ENCODE data around the gene ROBO1.

The ROBO1 gene

DNA sequence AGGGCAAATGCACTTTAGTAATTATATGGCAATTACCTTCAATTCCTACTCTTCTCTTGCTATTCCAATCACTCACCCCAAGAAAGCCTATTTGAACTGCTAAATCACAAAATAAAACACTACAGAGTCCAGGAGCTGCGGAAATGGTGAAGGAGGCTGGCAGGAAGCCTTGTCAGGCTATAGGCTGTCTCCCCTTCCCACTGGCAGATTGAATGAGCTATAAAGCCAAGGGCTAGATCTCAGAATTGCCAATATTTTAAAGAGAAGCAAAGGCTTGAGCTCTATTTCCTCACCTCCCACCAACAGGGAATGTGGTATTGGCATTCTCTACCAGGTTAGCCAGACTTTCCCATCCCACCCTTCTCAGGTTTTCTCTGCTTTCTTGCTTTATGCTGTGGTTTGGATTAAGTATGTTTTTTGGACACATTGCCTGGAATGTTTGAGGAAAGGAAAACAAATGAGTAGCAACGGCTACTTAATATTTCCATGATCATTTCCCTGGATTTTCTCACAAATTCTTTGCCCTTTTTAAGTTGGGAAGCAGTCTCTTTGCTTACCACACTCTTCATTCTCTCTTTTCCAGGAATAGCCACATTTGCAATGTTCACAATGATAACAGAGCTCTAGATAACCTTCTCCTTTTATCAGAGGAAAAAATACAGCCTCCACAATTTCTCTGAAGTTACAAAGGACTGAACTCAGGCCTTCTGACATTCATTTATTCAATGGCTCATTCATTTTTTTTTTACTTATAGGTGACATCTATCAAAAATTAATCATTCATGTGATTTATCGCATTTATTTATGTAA is 1125.4 kb downstream of the ROBO1 start:
- Mint-ChIP-seq H3K9me3 (peaks cover 9% of the 10 kb centered on the region), H3K36me3 (no peaks in the 10 kb centered on the region), H3K4me1 (no peaks in the 10 kb centered on the region), H3K27ac (no peak overlapping the region), H3K4me3 (no peak overlapping the region)
- ATAC-seq (no peak), DNase-seq (ENCODE audit: low spot score in 2 of 2) (no peak)

DNA sequence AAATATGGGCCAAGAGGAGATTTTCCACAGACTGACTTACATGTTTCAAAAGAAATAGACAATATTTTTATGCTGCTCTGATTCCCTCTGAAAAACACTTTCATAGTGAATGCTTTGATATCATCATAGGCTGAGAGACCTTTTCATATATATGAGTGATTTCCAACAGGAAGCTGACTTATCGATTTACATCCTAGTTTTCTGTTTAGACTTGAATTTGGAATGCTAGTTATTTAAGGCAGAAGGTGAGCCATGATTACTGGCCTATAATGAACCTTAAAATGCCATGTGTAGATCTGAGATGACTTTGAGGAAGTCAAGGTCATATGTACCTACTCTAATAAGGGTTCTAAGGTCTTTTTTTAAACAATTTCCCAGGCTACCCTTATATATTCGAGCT is 1126.1 kb downstream of the ROBO1 start:
- Mint-ChIP-seq H3K9me3 (peaks cover 9% of the 10 kb centered on the region), H3K4me1 (no peaks in the 10 kb centered on the region), H3K27ac (no peak overlapping the region), H3K36me3 (no peaks in the 10 kb centered on the region), H3K4me3 (no peak overlapping the region)
- DNase-seq (ENCODE audit: low spot score in 2 of 2), result no peak
- no peak for ATAC-seq

DNA sequence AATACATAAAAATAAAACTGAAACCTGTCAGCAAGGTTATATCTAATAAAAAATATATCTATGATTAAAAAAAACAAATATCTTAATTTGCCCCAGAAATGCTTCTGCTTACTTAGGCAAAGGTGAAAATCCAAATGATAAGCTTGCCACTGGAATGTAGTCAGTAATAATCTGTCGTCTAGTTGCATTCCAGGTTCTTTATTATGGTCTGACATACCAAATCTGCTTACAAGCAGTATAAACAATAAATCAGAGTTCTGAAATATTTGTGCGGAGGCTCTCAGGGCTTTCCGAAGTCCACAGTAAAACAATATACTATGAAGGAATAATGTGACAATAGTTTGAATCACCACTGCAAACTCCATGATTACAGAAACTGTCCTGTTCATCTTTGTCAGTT is 1133.5 kb downstream of the ROBO1 start:
- Mint-ChIP-seq H3K36me3 (no peaks in the 10 kb centered on the region), H3K4me1 (no peaks in the 10 kb centered on the region), H3K9me3 (no peaks in the 10 kb centered on the region), H3K4me3 (no peak overlapping the region), H3K27ac (no peak overlapping the region)
- DNase-seq (ENCODE audit: low spot score in 2 of 2) (no peak), ATAC-seq (no peak)

DNA sequence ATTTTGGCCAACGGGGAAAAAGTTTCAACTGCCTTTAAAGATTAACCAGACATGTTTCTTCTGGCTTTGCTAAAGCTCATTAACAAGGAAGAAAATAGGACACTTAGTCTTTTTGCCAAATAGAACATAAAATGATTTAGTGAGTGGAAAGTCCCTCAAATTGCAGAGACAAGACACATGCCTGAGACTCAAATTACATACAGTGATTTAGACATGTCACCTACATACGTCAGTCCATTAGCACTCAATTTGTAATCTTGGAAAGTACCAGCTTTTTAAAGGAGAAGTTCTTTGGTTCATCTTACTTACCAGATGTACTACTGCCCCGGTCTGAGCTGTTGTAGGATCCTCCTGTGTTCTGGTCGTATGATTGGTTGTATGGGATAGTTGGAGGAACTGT is 1134.2 kb downstream of the ROBO1 start:
- Mint-ChIP-seq H3K27ac (no peak overlapping the region), H3K9me3 (peaks cover 5% of the 10 kb centered on the region), H3K4me1 (no peaks in the 10 kb centered on the region), H3K4me3 (no peak overlapping the region), H3K36me3 (no peaks in the 10 kb centered on the region)
- DNase-seq (ENCODE audit: low spot score in 2 of 2) (no peak), ATAC-seq (no peak)

DNA sequence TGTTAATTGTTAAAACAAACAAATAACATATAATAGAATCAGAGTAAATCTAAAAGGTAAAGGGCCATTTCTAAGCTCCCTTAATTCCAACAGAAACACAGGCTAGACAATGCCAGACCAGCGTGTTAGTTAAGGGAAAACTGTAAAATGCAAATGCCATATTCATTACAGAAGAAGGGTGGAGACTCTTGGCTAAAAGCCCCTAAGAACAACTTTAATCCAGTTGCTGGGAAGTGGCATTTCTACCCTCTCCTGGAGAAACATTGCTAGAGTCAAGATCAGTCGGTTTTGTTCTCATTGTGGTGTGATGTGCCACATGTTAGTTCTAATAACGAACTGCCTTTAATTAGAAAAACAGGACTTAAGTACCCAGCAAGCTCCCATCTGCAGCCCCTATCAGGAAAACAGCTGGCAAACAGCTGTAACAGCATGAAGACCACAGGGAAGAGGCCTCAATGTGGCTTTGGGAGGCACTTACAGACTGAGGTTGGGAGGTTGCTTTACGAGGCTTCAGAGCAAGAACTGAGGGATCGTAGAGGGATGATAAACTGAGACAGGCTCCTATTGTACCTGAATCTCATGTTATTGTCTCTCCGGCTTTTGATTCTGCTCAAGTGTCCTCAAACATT is 1134.8 kb downstream of the ROBO1 start:
- H3K9me3 Mint-ChIP-seq, result peaks cover 8% of the 10 kb centered on the region
- H3K36me3 Mint-ChIP-seq, result no peaks in the 10 kb centered on the region

DNA sequence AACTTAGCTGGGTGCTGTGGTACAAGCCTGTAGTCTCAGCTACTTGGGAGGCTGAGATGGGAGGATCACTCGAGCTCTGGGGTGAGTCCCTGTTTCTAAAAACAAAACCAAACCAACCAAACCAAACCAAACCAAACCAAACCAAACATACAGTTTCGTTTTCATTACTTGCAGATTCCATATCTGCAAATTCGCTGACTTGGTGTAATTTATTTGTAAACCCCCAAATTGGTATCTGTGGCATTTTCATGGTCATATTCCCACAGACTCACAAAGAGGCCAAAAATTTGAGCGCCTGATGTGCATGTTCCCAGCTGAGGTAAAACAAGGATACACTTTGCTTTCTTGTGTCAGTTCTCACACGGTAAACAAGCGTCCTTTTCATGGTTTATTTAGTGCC is 1138.3 kb downstream of the ROBO1 start:
- DNase-seq (ENCODE audit: low spot score in 2 of 2) (no peak), ATAC-seq (no peak)
- Mint-ChIP-seq H3K4me3 (no peak overlapping the region), H3K4me1 (no peaks in the 10 kb centered on the region), H3K9me3 (peaks cover 13% of the 10 kb centered on the region), H3K36me3 (no peaks in the 10 kb centered on the region), H3K27ac (no peak overlapping the region)

More for the DNA sequence above, 1134.8 kb downstream of the ROBO1 start:
- ATAC-seq, result no peak
- no peak overlapping the region for H3K27ac Mint-ChIP-seq
- no peak overlapping the region for H3K4me3 Mint-ChIP-seq
- DNase-seq (ENCODE audit: low spot score in 2 of 2), result no peak
- no peaks in the 10 kb centered on the region for H3K4me1 Mint-ChIP-seq

DNA sequence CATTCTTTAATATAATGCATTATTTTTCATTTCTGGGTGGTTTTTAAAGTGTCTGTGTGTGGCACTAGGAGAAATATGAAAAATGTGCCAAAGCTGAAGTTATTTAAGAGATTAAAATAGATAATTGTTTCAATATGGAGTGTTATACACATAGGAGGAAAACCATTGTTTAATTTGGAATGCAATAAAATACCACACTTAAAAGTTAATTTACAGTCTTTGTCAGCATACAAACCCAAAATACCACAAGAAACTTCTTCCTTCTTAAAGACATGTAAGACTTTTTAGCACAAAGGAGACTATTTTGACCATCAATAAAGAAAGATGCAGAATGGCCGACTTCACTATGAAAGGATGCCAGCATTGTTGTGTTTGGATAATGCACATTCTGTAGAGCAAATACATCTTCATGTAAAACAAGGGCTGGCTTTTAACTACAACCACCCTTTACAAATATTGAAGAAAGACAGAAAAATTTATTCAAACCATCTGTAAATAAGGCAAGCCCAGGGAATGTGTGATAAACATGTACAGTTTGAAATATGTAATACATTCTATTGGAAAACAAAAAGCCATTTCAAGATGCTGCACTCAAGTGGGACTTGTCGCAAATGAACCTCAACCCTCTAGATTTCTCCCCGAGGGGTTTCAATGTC is 1146.6 kb downstream of the ROBO1 start:
- ATAC-seq (no peak), DNase-seq (ENCODE audit: low spot score in 2 of 2) (no peak)

DNA sequence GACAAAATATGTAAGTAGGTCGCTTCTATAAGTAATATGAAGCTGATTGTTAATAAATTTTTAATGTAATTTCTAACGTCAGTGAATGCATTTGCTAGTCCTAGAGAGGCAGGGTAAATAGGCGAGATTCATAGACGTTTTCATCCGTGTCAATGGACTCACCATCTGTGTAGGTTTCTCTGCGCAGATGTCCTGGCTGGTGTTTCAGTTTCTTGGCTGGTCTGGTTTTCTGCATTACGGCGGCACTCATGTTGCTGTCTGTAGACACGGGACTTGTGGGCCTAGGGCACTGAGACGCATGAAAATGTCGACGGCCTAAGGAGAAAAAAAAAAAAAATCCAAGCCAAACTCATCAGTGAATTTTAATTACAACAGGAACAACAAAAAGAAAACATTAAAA is 1153.3 kb downstream of the ROBO1 start:
- H3K4me1 Mint-ChIP-seq, result no peaks in the 10 kb centered on the region
- DNase-seq (ENCODE audit: low spot score in 2 of 2), result no peak
- no peaks in the 10 kb centered on the region for H3K36me3 Mint-ChIP-seq
- H3K27ac Mint-ChIP-seq, result no peak overlapping the region
- no peak overlapping the region for H3K4me3 Mint-ChIP-seq
- ATAC-seq, result no peak
- peaks cover 3% of the 10 kb centered on the region for H3K9me3 Mint-ChIP-seq

More for the DNA sequence above, 1146.6 kb downstream of the ROBO1 start:
- no peaks in the 10 kb centered on the region for H3K4me1 Mint-ChIP-seq
- H3K9me3 Mint-ChIP-seq, result peaks cover 5% of the 10 kb centered on the region
- H3K27ac Mint-ChIP-seq, result no peak overlapping the region
- H3K4me3 Mint-ChIP-seq, result no peak overlapping the region
- H3K36me3 Mint-ChIP-seq, result no peaks in the 10 kb centered on the region

DNA sequence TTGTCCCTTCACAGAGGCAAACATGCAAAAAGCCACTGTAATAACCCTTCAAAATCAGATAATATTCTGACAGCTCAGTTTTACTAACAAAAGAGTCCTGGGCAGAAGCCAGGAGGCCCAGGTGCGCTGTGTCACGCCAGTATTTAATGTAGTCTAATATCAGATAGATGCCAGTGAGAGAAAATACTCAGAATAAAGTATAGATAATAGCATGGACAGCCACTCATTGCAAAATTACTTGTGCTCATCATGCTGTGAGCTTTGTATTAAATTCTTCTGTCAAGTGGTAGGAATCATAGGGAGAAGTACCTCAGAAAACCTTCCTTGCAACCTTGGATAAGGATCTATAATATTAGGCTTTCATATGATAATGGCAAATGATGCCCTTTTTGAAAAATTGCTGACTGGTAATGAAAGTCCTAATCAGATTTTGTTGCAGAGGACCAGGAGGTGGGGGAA is 1154.3 kb downstream of the ROBO1 start:
- Mint-ChIP-seq H3K9me3 (peaks cover 4% of the 10 kb centered on the region), H3K27ac (no peak overlapping the region), H3K4me3 (no peak overlapping the region), H3K4me1 (no peaks in the 10 kb centered on the region), H3K36me3 (no peaks in the 10 kb centered on the region)
- DNase-seq (ENCODE audit: low spot score in 2 of 2) (no peak), ATAC-seq (no peak)

DNA sequence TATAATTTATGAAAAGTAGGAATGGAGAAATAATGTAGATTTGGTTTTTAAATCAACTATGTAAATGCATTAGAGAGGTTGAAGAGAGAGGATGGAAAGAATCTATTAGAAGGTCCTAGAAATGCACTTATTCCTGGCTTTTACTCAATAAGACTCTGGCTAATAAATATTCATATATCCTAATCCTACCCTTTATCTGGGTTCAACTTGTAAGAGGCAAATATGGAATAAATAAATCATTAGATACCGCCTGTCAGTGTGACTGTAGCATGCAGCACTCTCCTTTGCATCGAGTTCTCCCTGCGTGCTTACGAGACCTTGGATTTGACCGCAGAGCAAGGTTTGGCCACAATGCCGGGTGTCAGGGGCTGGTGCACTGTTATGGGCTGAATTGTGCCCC is 1156.5 kb downstream of the ROBO1 start:
- H3K27ac Mint-ChIP-seq, result no peak overlapping the region
- H3K9me3 Mint-ChIP-seq, result peaks cover 11% of the 10 kb centered on the region
- no peaks in the 10 kb centered on the region for H3K36me3 Mint-ChIP-seq
- no peak overlapping the region for H3K4me3 Mint-ChIP-seq
- no peak for DNase-seq (ENCODE audit: low spot score in 2 of 2)
- no peaks in the 10 kb centered on the region for H3K4me1 Mint-ChIP-seq
- ATAC-seq, result no peak

DNA sequence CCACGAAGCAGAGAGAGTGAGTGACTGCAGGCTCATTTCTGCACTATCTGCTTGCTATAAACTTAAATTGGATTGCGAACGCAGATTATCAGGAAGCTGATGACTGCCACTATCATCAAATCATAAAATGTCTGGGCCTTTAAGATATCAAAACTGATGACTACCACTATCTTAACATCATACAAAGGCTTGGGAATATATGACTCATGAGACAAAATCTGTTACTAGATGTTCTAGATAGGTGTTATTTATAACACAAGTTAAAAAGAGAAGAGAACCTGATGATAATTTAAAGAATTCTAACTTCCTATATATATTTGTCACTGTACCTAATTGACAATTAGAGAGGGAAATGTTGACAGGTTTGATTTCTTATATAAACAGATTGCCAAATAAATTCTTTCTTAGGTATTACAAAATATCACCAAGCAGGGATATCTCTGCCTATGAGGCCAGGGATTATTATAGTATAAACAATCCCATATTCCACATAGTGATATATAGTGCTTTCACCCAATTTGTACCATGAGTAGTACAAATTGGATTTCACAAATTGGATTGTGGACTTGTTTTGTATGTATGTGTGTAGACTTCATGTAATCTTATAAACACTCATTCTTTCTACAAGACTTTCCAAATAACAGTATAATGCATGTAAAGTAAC is 1157.2 kb downstream of the ROBO1 start:
- no peak overlapping the region for H3K4me3 Mint-ChIP-seq
- DNase-seq (ENCODE audit: low spot score in 2 of 2) (no peak), ATAC-seq (no peak)
- H3K27ac Mint-ChIP-seq, result no peak overlapping the region
- no peaks in the 10 kb centered on the region for H3K36me3 Mint-ChIP-seq
- peaks cover 17% of the 10 kb centered on the region for H3K9me3 Mint-ChIP-seq
- H3K4me1 Mint-ChIP-seq, result no peaks in the 10 kb centered on the region

DNA sequence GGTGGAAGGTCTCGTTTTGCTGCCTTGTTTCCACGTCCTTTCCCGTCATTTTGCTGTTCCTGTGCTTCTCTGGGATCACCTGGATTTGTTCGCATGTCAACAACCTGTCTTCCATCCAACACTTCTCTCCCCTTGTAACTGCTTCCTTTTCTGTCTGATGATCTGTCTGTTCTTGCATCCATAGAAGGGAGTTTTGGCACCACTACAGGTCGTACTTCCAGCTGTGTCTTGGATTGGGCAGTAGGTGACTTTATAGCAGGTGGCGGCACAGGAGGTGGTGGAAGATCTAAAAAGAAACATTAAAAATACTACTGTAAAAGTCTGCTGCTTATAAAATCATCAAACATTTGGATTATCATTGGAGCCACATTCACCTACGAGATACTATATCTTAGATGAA is 1161.0 kb downstream of the ROBO1 start:
- no peaks in the 10 kb centered on the region for H3K4me1 Mint-ChIP-seq
- H3K27ac Mint-ChIP-seq, result no peak overlapping the region
- peaks cover 25% of the 10 kb centered on the region for H3K9me3 Mint-ChIP-seq
- H3K4me3 Mint-ChIP-seq, result no peak overlapping the region
- DNase-seq (ENCODE audit: low spot score in 2 of 2), result no peak
- ATAC-seq, result no peak
- no peaks in the 10 kb centered on the region for H3K36me3 Mint-ChIP-seq

DNA sequence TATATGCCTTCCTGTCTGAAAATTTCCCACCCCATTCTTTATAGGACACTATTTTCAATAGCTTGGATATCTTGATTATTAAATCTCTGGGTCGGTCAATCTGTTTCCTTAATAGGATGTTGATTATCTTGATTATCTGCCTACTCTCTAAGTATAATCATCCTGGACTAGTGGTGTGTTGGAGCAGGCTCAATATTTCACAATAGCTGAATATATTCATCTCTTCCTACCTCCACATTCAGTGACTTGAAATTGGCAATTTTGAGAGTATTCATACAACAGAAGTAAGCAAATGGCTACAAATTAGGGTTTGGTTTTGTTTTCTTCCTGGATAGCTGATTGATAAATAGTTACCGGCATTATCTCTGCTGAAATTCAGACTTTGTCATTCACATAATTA is 1162.6 kb downstream of the ROBO1 start:
- Mint-ChIP-seq H3K4me1 (no peaks in the 10 kb centered on the region), H3K27ac (no peak overlapping the region), H3K4me3 (no peak overlapping the region), H3K36me3 (no peaks in the 10 kb centered on the region), H3K9me3 (peaks cover 25% of the 10 kb centered on the region)
- DNase-seq (ENCODE audit: low spot score in 2 of 2), result no peak
- ATAC-seq, result no peak

DNA sequence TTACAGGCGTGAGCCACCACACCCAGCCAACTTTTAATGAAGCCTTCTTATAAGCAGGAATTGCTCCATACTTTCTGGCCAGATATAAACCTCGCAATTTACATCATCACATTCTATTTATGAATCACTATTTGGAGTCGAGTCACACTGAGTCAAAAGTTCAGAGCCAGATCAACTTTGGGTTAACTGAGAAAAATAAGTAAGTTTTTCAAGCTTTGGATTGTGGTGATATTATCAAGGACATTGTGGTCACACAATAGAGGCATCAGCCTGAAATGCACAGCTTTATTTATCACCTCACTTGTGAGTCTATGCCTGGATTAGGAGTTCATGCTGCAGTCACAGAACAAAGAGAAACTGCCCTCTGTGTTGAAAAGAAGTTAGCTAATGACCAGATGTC is 1163.5 kb downstream of the ROBO1 start:
- Mint-ChIP-seq H3K9me3 (peaks cover 25% of the 10 kb centered on the region), H3K36me3 (no peaks in the 10 kb centered on the region), H3K4me3 (no peak overlapping the region), H3K4me1 (no peaks in the 10 kb centered on the region), H3K27ac (no peak overlapping the region)
- ATAC-seq (no peak), DNase-seq (ENCODE audit: low spot score in 2 of 2) (no peak)

DNA sequence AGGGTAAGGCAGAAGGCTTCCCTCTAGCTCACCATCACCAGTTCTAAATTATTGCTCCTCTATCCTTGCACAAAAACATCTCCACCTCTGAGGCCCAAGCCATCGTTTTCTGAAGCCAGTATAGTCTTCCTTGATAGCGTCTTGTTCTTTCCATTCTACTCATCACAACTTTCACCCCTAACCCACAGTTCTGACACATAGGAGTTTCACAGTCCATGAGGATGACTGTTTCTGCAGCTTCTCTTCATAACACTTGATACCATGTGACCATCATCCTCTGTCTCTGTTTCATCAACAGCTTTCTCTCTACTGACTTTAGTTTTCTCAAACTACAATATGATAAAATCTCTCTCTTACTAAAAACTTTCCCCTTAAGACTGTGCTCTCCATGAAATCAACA is 1166.5 kb downstream of the ROBO1 start:
- no peak overlapping the region for H3K27ac Mint-ChIP-seq
- no peaks in the 10 kb centered on the region for H3K4me1 Mint-ChIP-seq
- H3K9me3 Mint-ChIP-seq, result peaks cover 14% of the 10 kb centered on the region
- no peak overlapping the region for H3K4me3 Mint-ChIP-seq
- DNase-seq (ENCODE audit: low spot score in 2 of 2), result no peak
- H3K36me3 Mint-ChIP-seq, result no peaks in the 10 kb centered on the region
- ATAC-seq, result no peak
